ENCODE measurements around the gene PCBP4.

PCBP4 gene

DNA sequence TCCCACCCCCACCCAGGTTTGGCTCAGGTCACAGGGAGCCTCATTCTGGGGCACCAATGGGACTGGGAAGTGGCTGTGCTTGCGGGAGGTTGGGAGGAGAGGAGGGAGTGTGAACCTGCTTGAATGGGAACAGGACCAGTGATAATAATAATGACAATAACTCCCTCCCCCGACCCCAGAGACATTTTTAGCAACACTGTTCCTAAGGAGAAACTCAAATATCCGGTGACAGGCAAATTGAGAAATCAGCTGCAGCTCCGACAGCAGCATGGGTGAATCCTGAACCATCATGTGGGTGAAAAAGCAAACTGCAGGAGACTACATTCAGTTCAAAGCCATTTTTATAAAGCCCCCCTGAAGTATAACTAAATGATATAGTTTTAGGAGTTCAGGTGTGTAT is 40.0 kb upstream of the PCBP4 start:
- no peak for DNase-seq (ENCODE audit: low read depth)
- TF ChIP-seq, protein P1, sequence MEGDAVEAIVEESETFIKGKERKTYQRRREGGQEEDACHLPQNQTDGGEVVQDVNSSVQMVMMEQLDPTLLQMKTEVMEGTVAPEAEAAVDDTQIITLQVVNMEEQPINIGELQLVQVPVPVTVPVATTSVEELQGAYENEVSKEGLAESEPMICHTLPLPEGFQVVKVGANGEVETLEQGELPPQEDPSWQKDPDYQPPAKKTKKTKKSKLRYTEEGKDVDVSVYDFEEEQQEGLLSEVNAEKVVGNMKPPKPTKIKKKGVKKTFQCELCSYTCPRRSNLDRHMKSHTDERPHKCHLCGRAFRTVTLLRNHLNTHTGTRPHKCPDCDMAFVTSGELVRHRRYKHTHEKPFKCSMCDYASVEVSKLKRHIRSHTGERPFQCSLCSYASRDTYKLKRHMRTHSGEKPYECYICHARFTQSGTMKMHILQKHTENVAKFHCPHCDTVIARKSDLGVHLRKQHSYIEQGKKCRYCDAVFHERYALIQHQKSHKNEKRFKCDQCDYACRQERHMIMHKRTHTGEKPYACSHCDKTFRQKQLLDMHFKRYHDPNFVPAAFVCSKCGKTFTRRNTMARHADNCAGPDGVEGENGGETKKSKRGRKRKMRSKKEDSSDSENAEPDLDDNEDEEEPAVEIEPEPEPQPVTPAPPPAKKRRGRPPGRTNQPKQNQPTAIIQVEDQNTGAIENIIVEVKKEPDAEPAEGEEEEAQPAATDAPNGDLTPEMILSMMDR (conservative IDR thresholded peaks at IDR 0.05; ENCODE audit: low read length), result no peak

DNA sequence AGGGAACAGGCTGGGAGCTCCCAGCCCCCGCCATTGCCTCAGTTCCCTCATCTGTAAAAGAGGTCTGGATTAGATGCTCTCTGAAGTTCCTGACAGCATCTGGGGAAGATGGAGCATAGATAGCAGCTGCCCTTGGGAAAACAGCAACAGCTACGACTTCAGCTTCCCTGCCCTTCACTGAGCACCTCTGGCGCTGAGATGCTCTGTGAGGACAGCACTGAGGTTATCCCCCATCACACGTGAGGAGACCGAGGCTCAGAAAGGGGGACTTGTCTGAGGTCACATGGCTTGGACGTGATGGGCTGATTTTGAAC is 39.5 kb upstream of the PCBP4 start:
- TF ChIP-seq, protein P1 (conservative IDR thresholded peaks at IDR 0.05; ENCODE audit: low read length), result no peak
- H3K4me3 ChIP-seq (ENCODE audit: low read length), result no peak overlapping the region
- no peak for DNase-seq (ENCODE audit: low read depth)

More for the DNA sequence above, 40.0 kb upstream of the PCBP4 start:
- no peak overlapping the region for H3K4me3 ChIP-seq (ENCODE audit: low read length)

DNA sequence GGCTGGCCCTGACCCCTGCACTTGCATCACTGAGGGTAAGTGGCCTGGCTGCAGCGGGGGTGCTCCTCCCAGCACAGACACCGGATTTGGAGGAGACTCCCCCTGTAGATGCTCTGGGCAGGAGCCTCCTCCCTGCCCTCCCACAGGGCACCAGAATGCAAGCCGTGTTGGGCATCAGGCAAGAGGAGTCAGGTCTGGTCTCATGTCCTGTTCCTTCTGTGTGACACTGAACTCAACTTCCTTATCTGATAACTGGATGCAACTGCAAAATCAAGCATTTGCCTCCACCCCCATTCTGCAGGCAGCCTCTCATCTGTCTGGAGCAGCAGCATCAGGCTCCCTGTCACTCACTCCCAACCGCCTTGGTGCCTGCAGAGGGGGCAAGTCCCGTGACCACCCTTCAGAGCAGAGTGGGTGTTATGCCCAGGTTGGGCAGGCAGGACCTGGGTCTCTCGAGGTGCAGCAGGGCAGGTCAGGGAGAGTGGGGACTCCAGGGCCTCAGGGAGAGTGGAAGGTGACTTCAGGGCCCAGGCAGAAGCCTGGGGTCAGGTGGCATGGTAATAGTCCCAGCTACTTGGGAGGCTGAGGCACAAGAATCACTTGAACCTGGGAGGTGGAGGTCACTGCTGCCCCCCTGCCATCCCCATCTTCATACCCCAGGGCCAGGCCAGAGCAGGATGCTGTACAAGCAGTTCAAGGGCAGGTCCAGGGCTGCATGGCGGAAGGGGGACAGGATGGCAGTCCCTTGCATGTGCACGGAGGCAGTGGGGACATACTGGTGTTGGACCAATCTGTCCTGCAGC is 39.0 kb upstream of the PCBP4 start:
- no peak overlapping the region for H3K4me3 ChIP-seq (ENCODE audit: low read length)
- no peak for DNase-seq (ENCODE audit: low read depth)
- TF ChIP-seq, protein P1 (conservative IDR thresholded peaks at IDR 0.05; ENCODE audit: low read length), result no peak

- H3K4me3 ChIP-seq (ENCODE audit: low read length), result no peak overlapping the region
- DNase-seq (ENCODE audit: low read depth), result peak; percentile 48
- TF ChIP-seq, protein P1 (conservative IDR thresholded peaks at IDR 0.05; ENCODE audit: low read length), result no peak
Measured at GRCh38 chr3:52005571-52005986, 38.3 kb upstream of the PCBP4 start.

DNA sequence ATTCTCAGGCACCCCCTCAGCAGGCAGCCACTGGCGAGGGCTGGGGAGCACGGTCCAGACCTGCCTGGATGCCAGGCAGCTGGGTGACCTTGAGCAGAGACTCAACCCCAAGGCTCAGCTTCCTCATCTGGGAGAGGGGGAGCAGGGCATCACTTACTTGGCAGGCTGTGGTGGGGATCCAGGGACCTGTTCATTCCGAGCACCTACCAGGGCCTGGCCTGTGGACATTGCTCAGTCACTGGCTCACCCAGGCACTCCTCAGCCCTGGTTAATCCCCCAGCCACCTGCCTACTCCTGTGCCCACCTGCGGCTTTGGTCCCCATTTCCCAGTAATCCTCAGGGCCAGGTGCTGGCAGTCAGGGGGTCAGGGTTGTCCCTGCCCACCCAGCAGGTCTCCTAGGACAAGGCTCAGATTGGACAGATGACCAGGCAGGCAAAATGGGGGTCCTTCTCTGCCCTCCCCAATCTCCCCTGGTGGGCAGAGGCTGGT is 37.7 kb upstream of the PCBP4 start:
- no peak overlapping the region for H3K4me3 ChIP-seq (ENCODE audit: low read length)
- DNase-seq (ENCODE audit: low read depth), result no peak
- TF ChIP-seq, protein P1 (conservative IDR thresholded peaks at IDR 0.05; ENCODE audit: low read length), result no peak

DNA sequence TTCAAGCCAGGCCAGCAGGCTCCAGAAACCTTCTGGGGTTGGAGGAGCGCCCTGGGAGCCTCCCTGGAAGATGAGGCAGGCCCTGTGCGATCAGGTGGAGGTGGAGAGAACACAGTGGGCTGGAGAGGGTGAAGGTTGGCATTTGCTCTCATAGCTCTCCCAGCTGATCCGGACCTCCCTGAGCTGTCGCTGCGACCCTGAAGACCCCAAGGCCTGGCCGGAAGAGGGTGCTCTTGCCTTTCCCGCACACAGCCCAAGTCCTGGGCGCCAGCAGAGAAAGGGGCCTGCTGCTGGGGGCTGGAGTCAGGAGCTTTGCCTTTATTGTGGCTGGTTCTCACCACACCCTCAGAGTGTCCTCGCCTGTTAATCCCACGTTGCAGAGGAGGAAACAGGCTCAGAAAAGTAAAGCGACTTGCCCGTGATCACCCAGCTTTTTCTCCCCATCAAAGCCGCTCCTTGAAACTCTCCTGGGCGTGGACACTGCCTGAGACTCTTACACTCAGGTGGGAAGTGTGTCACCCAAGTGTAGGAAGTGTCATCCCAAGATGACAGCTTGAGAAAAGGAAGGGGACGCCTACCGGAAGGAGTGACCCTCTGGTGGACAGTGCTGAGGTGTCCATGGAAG is 37.0 kb upstream of the PCBP4 start:
- no peak overlapping the region for H3K4me3 ChIP-seq (ENCODE audit: low read length)
- DNase-seq (ENCODE audit: low read depth), result peak; percentile 35

More for the DNA sequence above, 37.0 kb upstream of the PCBP4 start:
- TF ChIP-seq, protein P1 (conservative IDR thresholded peaks at IDR 0.05; ENCODE audit: low read length), result peak; percentile 55

Measured in AG10803 (cell line).